Panc1 (cell line): ENCODE results near the gene CREB3L2. TPM values are rescaled to one million over a fixed set of nuclear protein-coding genes. Genes with fewer than 3 reads are reported as not detected.

ENCODE experiments used
- ATAC-seq: fragments of 200-7000 bp; cut with Tn5 transposase; 2 replicates; pipeline ENCODE4 v1.9.1; 2020; ENCODE audit warnings: mild to moderate bottlenecking, moderate library complexity
- BruUV-seq: library from RNA; stranded (reverse); fragments of 400-500 nt; replicated peaks from 2 replicates; lab custom pipeline; 2021; lab: Mats Ljungman, UMichigan
- CTCF ChIA-PET: fragments of 300-600 bp; sonication (Branson Sonifier 250); formaldehyde crosslinking; loops from one replicate; lab custom pipeline; 2022; ENCODE audit warnings: antibody characterized with exemption; lab: Charles Lee
- POLR2A ChIA-PET: fragments of 300-600 bp; sonication (Branson Sonifier 250); formaldehyde crosslinking; loops from one replicate; lab custom pipeline; 2022; ENCODE audit warnings: antibody characterized with exemption; lab: Charles Lee
- DNase-seq: peaks from one replicate; pipeline ENCODE4 v3.0.0-alpha.2; 2010; ENCODE audit warnings: low read depth, low spot score
- H3K27ac ChIP-seq: 2 replicates; pipeline ENCODE4 v1.5.1; 2011; ENCODE audit warnings: mild to moderate bottlenecking, low read length, inconsistent platforms
- H3K27me3 ChIP-seq: fragments of 200-500 bp; sonication (Bioruptor generic); 2 replicates; pipeline ENCODE4 v1.6.0; 2014; ENCODE audit warnings: low read length, inconsistent platforms; ENCODE audit not compliant: control insufficient read depth, insufficient read depth
- H3K36me3 ChIP-seq: fragments of 200-500 bp; sonication (Bioruptor generic); 2 replicates; pipeline ENCODE4 v1.5.1; 2014; ENCODE audit warnings: inconsistent platforms, mild to moderate bottlenecking, low read length, moderate library complexity; ENCODE audit not compliant: control insufficient read depth, insufficient read depth
- H3K4me1 ChIP-seq: 2 replicates; pipeline ENCODE4 v1.5.1; 2011; ENCODE audit warnings: inconsistent platforms, mild to moderate bottlenecking, low read length, moderate library complexity; ENCODE audit not compliant: control insufficient read depth, insufficient read depth
- H3K4me3 ChIP-seq, 2 experiments: 2 replicates each; pipeline ENCODE4 v1.5.1; 2011 to 2012; ENCODE audit warnings: low read depth in 2 of 2, low read length in 2 of 2, mild to moderate bottlenecking in 2 of 2, inconsistent platforms in 1 of 2, moderate library complexity in 1 of 2
- H3K9me3 ChIP-seq: fragments of 200-500 bp; sonication (Bioruptor generic); 2 replicates; pipeline ENCODE4 v1.5.1; 2014; ENCODE audit warnings: low read depth, mild to moderate bottlenecking, inconsistent platforms, low read length, moderate library complexity; ENCODE audit not compliant: control insufficient read depth, insufficient read depth
- CTCF ChIP-seq: fragments of 450-650 bp; IDR thresholded peaks from 2 replicates; pipeline ENCODE4 v1.5.1; 2017; ENCODE audit warnings: mild to moderate bottlenecking
- POLR2AphosphoS5 ChIP-seq: IDR thresholded peaks from 2 replicates; pipeline ENCODE4 v1.6.1; 2012; ENCODE audit warnings: mild to moderate bottlenecking, low read depth, low read length, moderate library complexity
- REST ChIP-seq, 2 experiments: IDR thresholded peaks; 2 replicates each; pipeline ENCODE4 v1.6.1; 2011 to 2012; ENCODE audit warnings: low read depth in 2 of 2, control low read depth in 1 of 2, low read length in 1 of 2, mild to moderate bottlenecking in 1 of 2, moderate library complexity in 1 of 2; ENCODE audit not compliant: insufficient read depth in 1 of 2
- SIN3A ChIP-seq: IDR thresholded peaks from 2 replicates; pipeline ENCODE4 v1.6.1; 2012; ENCODE audit warnings: low read depth, mild to moderate bottlenecking, low read length, moderate library complexity, borderline replicate concordance; ENCODE audit not compliant: insufficient read depth
- TCF7L2 ChIP-seq: IDR thresholded peaks from 2 replicates; pipeline ENCODE4 v1.6.1; 2011; ENCODE audit warnings: mild to moderate bottlenecking, low read depth, low read length, inconsistent platforms
- in situ Hi-C: cut with HindIII; loops from 2 replicates; pipeline ENCODE4 v1.10.0; 2016; ENCODE audit warnings: low sequenced_read_pairs, low pct_unique_long_range_greater_than_20kb
- intact Hi-C: fragments of 100-400 bp; cut with micrococcal nuclease; formaldehyde crosslinking; loops from one replicate; pipeline ENCODE4 v1.10.0; 2022; ENCODE audit not compliant: unreplicated experiment
- total RNA-seq: library from RNA; stranded (reverse); gene quantifications from one replicate; pipeline ENCODE4 v1.2.1, GENCODE V29; 2021; ENCODE audit not compliant: unreplicated experiment

The CREB3L2 gene
- total RNA-seq, 1 experiment from 2014 or later = 22.7 TPM

GRCh38 chr7:138017992-138018391, 16.1 kb upstream of the CREB3L2 start:
- H3K4me3 ChIP-seq = no peak overlapping the region
- no peaks in the 10 kb centered on the region for H3K27me3 ChIP-seq
- intact Hi-C loops (no loop called here), in situ Hi-C loops (no loop called here)
- no TSS peak for BruUV-seq
- DNase-seq (no peak), ATAC-seq (no peak)
- TF ChIP-seq SIN3A = no peak
- no peak for TF ChIP-seq TCF7L2
- TF ChIP-seq POLR2AphosphoS5 = no peak
- no peak for TF ChIP-seq REST (IDR thresholded peaks at IDR 0.05; ENCODE audit: insufficient read depth in 1 of 2, low read depth in 2 of 2, low read length in 1 of 2)
- no peak for TF ChIP-seq CTCF
- H3K9me3 ChIP-seq = no peaks in the 10 kb centered on the region
- H3K27ac ChIP-seq = no peak overlapping the region
- ChIA-PET POLR2A (interaction anchor here (0.7 kb wide), 1 partner anchor 10 kb away, joined by 4 read pairs; no protein-coding TSS in a partner anchor), CTCF (interaction anchor here (0.6 kb wide), 1 partner anchor 695 kb away, joined by 3 read pairs; no protein-coding TSS in a partner anchor)
- H3K36me3 ChIP-seq = no peaks in the 10 kb centered on the region
- H3K4me1 ChIP-seq = no peaks in the 10 kb centered on the region

- no peak for DNase-seq
- no TSS peak for BruUV-seq
- in situ Hi-C loops (no loop called here), intact Hi-C loops (no loop called here)
- H3K9me3 ChIP-seq = no peaks in the 10 kb centered on the region
- no peak overlapping the region for H3K4me3 ChIP-seq
- H3K4me1 ChIP-seq = no peaks in the 10 kb centered on the region
- no peak for ATAC-seq
- ChIA-PET CTCF (interaction anchor here (0.6 kb wide), 1 partner anchor 594 kb away, joined by 3 read pairs; no protein-coding TSS in a partner anchor), POLR2A (interaction anchor here (0.5 kb wide), 1 partner anchor 712 kb away, joined by 10 read pairs; no protein-coding TSS in a partner anchor)
- TF ChIP-seq TCF7L2 (no peak), CTCF (no peak), SIN3A (no peak), REST (IDR thresholded peaks at IDR 0.05; ENCODE audit: insufficient read depth in 1 of 2, low read depth in 2 of 2, low read length in 1 of 2) (no peak), POLR2AphosphoS5 (no peak)
- H3K27ac ChIP-seq = no peak overlapping the region
- no peaks in the 10 kb centered on the region for H3K27me3 ChIP-seq
- H3K36me3 ChIP-seq = no peaks in the 10 kb centered on the region
Measured at GRCh38 chr7:138015096-138015495, 13.2 kb upstream of the CREB3L2 start.
